Measurements from ENCODE around the gene WDR53. TPM values are rescaled to one million over a fixed set of nuclear protein-coding genes. Genes with fewer than 3 reads are reported as not detected.

Gene WDR53
- total and polyA plus RNA-seq, 9 of the 15 experiments (the other 6 are each of a cell fraction or from before 2014, with no cell fraction given) = 13.0 to 34.5 (median 20.9) TPM

DNA sequence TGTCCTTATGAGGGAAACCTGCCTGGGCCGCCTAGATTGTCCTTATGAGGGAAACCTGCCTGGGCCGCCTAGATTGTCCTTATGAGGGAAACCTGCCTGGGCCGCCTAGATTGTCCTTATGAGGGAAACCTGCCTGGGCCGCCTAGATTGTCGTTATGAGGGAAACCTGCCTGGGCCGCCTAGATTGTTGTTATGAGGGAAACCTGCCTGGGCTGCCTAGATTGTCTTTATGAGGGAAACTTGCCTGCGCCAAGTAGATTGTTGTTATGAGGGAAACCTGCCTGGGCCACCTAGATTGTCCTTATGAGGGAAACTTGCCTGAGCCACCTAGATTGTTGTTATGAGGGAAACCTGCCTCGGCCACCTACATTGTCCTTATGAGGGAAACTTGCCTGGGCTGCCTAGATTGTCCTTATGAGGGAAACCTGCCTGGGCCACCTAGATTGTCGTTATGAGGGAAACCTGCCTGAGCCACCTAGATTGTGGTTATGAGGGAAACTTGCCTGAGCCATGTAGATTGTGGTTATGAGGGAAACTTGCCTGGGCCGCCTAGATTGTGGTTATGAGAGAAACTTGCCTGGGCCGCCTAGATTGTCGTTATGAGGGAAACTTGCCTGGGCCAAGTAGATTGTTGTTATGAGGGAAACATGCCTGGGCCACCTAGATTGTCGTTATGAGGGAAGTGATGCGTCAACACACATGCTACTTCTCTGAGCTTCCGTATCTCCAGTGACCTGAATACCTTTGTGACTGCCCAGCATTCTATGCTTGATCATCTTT lies 56.5 kb downstream of the WDR53 start (continued):
- TF ChIP-seq, protein P1, sequence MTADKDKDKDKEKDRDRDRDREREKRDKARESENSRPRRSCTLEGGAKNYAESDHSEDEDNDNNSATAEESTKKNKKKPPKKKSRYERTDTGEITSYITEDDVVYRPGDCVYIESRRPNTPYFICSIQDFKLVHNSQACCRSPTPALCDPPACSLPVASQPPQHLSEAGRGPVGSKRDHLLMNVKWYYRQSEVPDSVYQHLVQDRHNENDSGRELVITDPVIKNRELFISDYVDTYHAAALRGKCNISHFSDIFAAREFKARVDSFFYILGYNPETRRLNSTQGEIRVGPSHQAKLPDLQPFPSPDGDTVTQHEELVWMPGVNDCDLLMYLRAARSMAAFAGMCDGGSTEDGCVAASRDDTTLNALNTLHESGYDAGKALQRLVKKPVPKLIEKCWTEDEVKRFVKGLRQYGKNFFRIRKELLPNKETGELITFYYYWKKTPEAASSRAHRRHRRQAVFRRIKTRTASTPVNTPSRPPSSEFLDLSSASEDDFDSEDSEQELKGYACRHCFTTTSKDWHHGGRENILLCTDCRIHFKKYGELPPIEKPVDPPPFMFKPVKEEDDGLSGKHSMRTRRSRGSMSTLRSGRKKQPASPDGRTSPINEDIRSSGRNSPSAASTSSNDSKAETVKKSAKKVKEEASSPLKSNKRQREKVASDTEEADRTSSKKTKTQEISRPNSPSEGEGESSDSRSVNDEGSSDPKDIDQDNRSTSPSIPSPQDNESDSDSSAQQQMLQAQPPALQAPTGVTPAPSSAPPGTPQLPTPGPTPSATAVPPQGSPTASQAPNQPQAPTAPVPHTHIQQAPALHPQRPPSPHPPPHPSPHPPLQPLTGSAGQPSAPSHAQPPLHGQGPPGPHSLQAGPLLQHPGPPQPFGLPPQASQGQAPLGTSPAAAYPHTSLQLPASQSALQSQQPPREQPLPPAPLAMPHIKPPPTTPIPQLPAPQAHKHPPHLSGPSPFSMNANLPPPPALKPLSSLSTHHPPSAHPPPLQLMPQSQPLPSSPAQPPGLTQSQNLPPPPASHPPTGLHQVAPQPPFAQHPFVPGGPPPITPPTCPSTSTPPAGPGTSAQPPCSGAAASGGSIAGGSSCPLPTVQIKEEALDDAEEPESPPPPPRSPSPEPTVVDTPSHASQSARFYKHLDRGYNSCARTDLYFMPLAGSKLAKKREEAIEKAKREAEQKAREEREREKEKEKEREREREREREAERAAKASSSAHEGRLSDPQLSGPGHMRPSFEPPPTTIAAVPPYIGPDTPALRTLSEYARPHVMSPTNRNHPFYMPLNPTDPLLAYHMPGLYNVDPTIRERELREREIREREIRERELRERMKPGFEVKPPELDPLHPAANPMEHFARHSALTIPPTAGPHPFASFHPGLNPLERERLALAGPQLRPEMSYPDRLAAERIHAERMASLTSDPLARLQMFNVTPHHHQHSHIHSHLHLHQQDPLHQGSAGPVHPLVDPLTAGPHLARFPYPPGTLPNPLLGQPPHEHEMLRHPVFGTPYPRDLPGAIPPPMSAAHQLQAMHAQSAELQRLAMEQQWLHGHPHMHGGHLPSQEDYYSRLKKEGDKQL (CRISPR knock-in tag; IDR thresholded peaks at IDR 0.05; ENCODE audit: borderline replicate concordance) = 0 out of 2 replicates have a peak, but pooled peaks have one; percentile 67
- TF ChIP-seq ZKSCAN8 (CRISPR knock-in tag; IDR thresholded peaks at IDR 0.05) (peak; percentile 84), FOXJ2 (tag; IDR thresholded peaks at IDR 0.05) (peak; percentile 87), NCOR1 (IDR thresholded peaks at IDR 0.05) (peak; percentile 93), SMARCE1 (IDR thresholded peaks at IDR 0.05) (peak; percentile 86; the same call in 1 of the 2 replicates)
